ENCODE data around the gene ICAM1.
A peak's percentile ranks its signal among the peaks of the same experiment; 100 is the strongest.

ICAM1 gene

GRCh38 chr19:10293637-10294367, 22.9 kb downstream of the ICAM1 start:
- no peak for DNase-seq (ENCODE audit: low read depth)

GRCh38 chr19:10294368-10294697, 23.4 kb downstream of the ICAM1 start:
- no peak for DNase-seq (ENCODE audit: low read depth)

GRCh38 chr19:10295305-10295846, 24.5 kb downstream of the ICAM1 start:
- DNase-seq (ENCODE audit: low read depth): no peak

- no peak for DNase-seq (ENCODE audit: low read depth)
Observed at GRCh38 chr19:10295847-10296591, 25.1 kb downstream of the ICAM1 start.

- DNase-seq (ENCODE audit: low read depth): no peak
Observed at GRCh38 chr19:10299545-10300458, 28.9 kb downstream of the ICAM1 start.

- no peak for DNase-seq (ENCODE audit: low read depth)
Observed at GRCh38 chr19:10305139-10305806, 34.4 kb downstream of the ICAM1 start.

GRCh38 chr19:10306327-10306726, 35.4 kb downstream of the ICAM1 start:
- DNase-seq (ENCODE audit: low read depth): no peak

- no peak for DNase-seq (ENCODE audit: low read depth)
Observed at GRCh38 chr19:10309423-10309822, 38.5 kb downstream of the ICAM1 start, which contains the start of gene ZGLP1. TSS of gene ZGLP1 (minus strand) at chr19:10309815.

- peak; percentile 89 for DNase-seq (ENCODE audit: low read depth)
Observed at GRCh38 chr19:10315335-10316214, 44.7 kb downstream of the ICAM1 start, which contains the start of gene FDX2. TSS of gene FDX2 (minus strand) at chr19:10316015. CDS start at chr19:10315996, 19 bp downstream.

GRCh38 chr19:10316229-10317044, 45.5 kb downstream of the ICAM1 start:
- no peak for DNase-seq (ENCODE audit: low read depth)

GRCh38 chr19:10317045-10317856, 46.3 kb downstream of the ICAM1 start:
- DNase-seq (ENCODE audit: low read depth): no peak

GRCh38 chr19:10317857-10318462, 47.0 kb downstream of the ICAM1 start:
- no peak for DNase-seq (ENCODE audit: low read depth)

GRCh38 chr19:10318807-10319682, 48.1 kb downstream of the ICAM1 start:
- no peak for DNase-seq (ENCODE audit: low read depth)

GRCh38 chr19:10320602-10321416, 49.9 kb downstream of the ICAM1 start:
- DNase-seq (ENCODE audit: low read depth): no peak

- DNase-seq (ENCODE audit: low read depth): no peak
Observed at GRCh38 chr19:10321417-10321797, 50.5 kb downstream of the ICAM1 start.
